AG04450 (cell line): ENCODE data around the gene TTC3. TPM values are rescaled to one million over a fixed set of nuclear protein-coding genes. Genes with fewer than 3 reads are reported as not detected.

Experiments used
- CTCF ChIA-PET: fragments of 300-600, 350-600 bp; formaldehyde crosslinking; extraction: SDS; loops from one replicate; lab custom pipeline; 2022; ENCODE audit warnings: antibody characterized with exemption, inconsistent platforms; lab: Charles Lee
- POLR2A ChIA-PET: fragments of 350-600 bp; formaldehyde crosslinking; extraction: SDS; loops from one replicate; lab custom pipeline; 2021; ENCODE audit warnings: antibody characterized with exemption, inconsistent platforms; lab: Yijun Ruan, JAX
- DNase-seq: peaks from one replicate; pipeline ENCODE4 v3.0.0-alpha.2; 2011; ENCODE audit warnings: low read depth, low spot score
- H3K27ac ChIP-seq: one replicate; pipeline ENCODE4 v1.5.1; 2012; ENCODE audit warnings: low read depth, low read length, control low read depth
- H3K27me3 ChIP-seq: one replicate; pipeline ENCODE4 v1.6.0; 2012; ENCODE audit warnings: low read length; ENCODE audit not compliant: control insufficient read depth, insufficient read depth
- H3K4me3 ChIP-seq: 2 replicates; pipeline ENCODE4 v1.5.1; 2011; ENCODE audit warnings: mild to moderate bottlenecking, low read depth, low read length, control low read depth
- H3K9me3 ChIP-seq: 2 replicates; pipeline ENCODE4 v1.5.1; 2012; ENCODE audit warnings: low read length; ENCODE audit not compliant: control insufficient read depth, insufficient read depth
- CTCF ChIP-seq: IDR thresholded peaks from 2 replicates; pipeline ENCODE4 v1.5.1; 2011; ENCODE audit warnings: low read depth, low read length, control low read depth, inconsistent platforms
- polyA plus RNA-seq: library from polyadenylated mRNA; depleted of rRNA; stranded (reverse); fragments of >200 nt; gene quantifications from 2 replicates; pipeline ENCODE4 v1.2.3, GENCODE V29; 2011

TTC3 gene
- polyA plus RNA-seq, 1 experiment: 224 TPM

GRCh38 chr21:37228003-37228400 is 154.9 kb downstream of the TTC3 start:
- POLR2A ChIA-PET: no interaction called here
- Histone ChIP-seq H3K9me3 (no peaks in the 10 kb centered on the region; the same call in 1 of the 2 replicates), H3K27ac (no peak overlapping the region), H3K27me3 (no peaks in the 10 kb centered on the region), H3K4me3 (no peak overlapping the region)
- TF ChIP-seq CTCF: no peak
- DNase-seq: no peak
- CTCF ChIA-PET: interaction anchor here (0.6 kb wide), 1 partner anchor 142 kb away, joined by 5 read pairs; no protein-coding TSS in a partner anchor

GRCh38 chr21:37230632-37231248 is 157.7 kb downstream of the TTC3 start:
- CTCF ChIA-PET: no interaction called here
- POLR2A ChIA-PET: no interaction called here
- H3K27ac ChIP-seq: no peak overlapping the region

GRCh38 chr21:37231249-37231645 is 158.2 kb downstream of the TTC3 start:
- ChIA-PET CTCF (no interaction called here), POLR2A (no interaction called here)
- TF ChIP-seq CTCF: no peak

More at GRCh38 chr21:37230632-37231248, 157.7 kb downstream of the TTC3 start:
- no peak overlapping the region for H3K4me3 ChIP-seq
- H3K27me3 ChIP-seq: no peaks in the 10 kb centered on the region
- no peaks in the 10 kb centered on the region; the same call in 1 of the 2 replicates for H3K9me3 ChIP-seq
- TF ChIP-seq CTCF: no peak
- no peak for DNase-seq

GRCh38 chr21:37231671-37232070 is 158.6 kb downstream of the TTC3 start:
- Histone ChIP-seq H3K27me3 (no peaks in the 10 kb centered on the region), H3K4me3 (no peak overlapping the region), H3K27ac (no peak overlapping the region), H3K9me3 (no peaks in the 10 kb centered on the region; the same call in 1 of the 2 replicates)
- TF ChIP-seq CTCF: no peak
- POLR2A ChIA-PET: no interaction called here
- CTCF ChIA-PET: no interaction called here
- no peak for DNase-seq

More at GRCh38 chr21:37231249-37231645, 158.2 kb downstream of the TTC3 start:
- Histone ChIP-seq H3K27me3 (no peaks in the 10 kb centered on the region), H3K9me3 (no peaks in the 10 kb centered on the region; the same call in 1 of the 2 replicates), H3K4me3 (no peak overlapping the region), H3K27ac (no peak overlapping the region)
- DNase-seq: no peak

- no peak overlapping the region for H3K27ac ChIP-seq
- no peak for DNase-seq
- ChIA-PET CTCF (no interaction called here), POLR2A (no interaction called here)
- H3K4me3 ChIP-seq: no peak overlapping the region
- no peak for TF ChIP-seq CTCF
- H3K9me3 ChIP-seq: no peaks in the 10 kb centered on the region; the same call in 1 of the 2 replicates
- no peaks in the 10 kb centered on the region for H3K27me3 ChIP-seq
These were observed 159.4 kb downstream of the TTC3 start for GRCh38 chr21:37232274-37233018.
